ENCODE data around the gene GNPNAT1. TPM values are rescaled to one million over a fixed set of nuclear protein-coding genes. Genes with fewer than 3 reads are reported as not detected.

GNPNAT1 gene
- total and polyA plus RNA-seq, 2 experiments from 2014 or later = 44.4 to 68.7 TPM

- TF ChIP-seq ETS1 (IDR thresholded peaks at IDR 0.05) = no peak
- TF ChIP-seq CREB1 (CRISPR knock-in tag; IDR thresholded peaks at IDR 0.05; ENCODE audit: low read depth) = no peak
- no peak for TF ChIP-seq EZH2phosphoT487 (IDR thresholded peaks at IDR 0.05; ENCODE audit: unreplicated experiment)
- TF ChIP-seq REST (IDR thresholded peaks at IDR 0.05; ENCODE audit: unreplicated experiment) = no peak
- TF ChIP-seq CTCF (conservative IDR thresholded peaks at IDR 0.05; ENCODE audit: low read depth in 2 of 2) = no peak
- no peak for TF ChIP-seq NANOG (IDR thresholded peaks at IDR 0.05; ENCODE audit: borderline replicate concordance)
Measured at GRCh38 chr14:52833891-52834290, 42.5 kb upstream of the GNPNAT1 start (continued).

GRCh38 chr14:52829527-52830185 lies 38.2 kb upstream of the GNPNAT1 start:
- no peaks in the 10 kb centered on the region for H4K20me1 ChIP-seq (replicated peaks; ENCODE audit: insufficient read depth)
- H3K27me3 ChIP-seq (ENCODE audit: insufficient read depth) = no peaks in the 10 kb centered on the region
- Mint-ChIP-seq H3K9me3 (no peaks in the 10 kb centered on the region), H3K4me1 (peaks cover 34% of the 10 kb centered on the region), H3K4me3 (no peak overlapping the region), H3K36me3 (ENCODE audit: low read depth) (no peaks in the 10 kb centered on the region), H3K27ac (no peak overlapping the region), H3K27me3 (ENCODE audit: insufficient read depth, low read depth, poor library complexity) (peaks cover 3% of the 10 kb centered on the region)
- no peak overlapping the region for H3K27ac ChIP-seq (ENCODE audit: low read depth)
- peak overlapping the region; percentile 45; the same call in 1 of the 2 replicates for H2AFZ ChIP-seq
- no peaks in the 10 kb centered on the region for H3K79me2 ChIP-seq (replicated peaks; ENCODE audit: insufficient read depth)
- H3K9me2 ChIP-seq (ENCODE audit: insufficient read depth) = no peaks in the 10 kb centered on the region
- peaks cover 25% of the 10 kb centered on the region for H3K4me1 ChIP-seq (ENCODE audit: insufficient read depth)
- no peak for DNase-seq (ENCODE audit: low spot score)
- H3K36me3 ChIP-seq (ENCODE audit: insufficient read depth) = no peaks in the 10 kb centered on the region
- no peak overlapping the region for H3K4me2 ChIP-seq
- no peak overlapping the region for H3K4me3 ChIP-seq
- ATAC-seq = no peak
- no peaks in the 10 kb centered on the region for H3F3A ChIP-seq (replicated peaks; ENCODE audit: low read depth)
- TF ChIP-seq NANOG (IDR thresholded peaks at IDR 0.05; ENCODE audit: borderline replicate concordance) (no peak), EZH2phosphoT487 (IDR thresholded peaks at IDR 0.05; ENCODE audit: unreplicated experiment) (no peak), STAT1 (IDR thresholded peaks at IDR 0.05; ENCODE audit: unreplicated experiment) (no peak), EZH2 (IDR thresholded peaks at IDR 0.05; ENCODE audit: low read depth, unreplicated experiment) (no peak), POLR2AphosphoS5 (IDR thresholded peaks at IDR 0.05; ENCODE audit: low read depth) (no peak), ZNF462 (CRISPR knock-in tag; IDR thresholded peaks at IDR 0.05) (no peak), JUNB (IDR thresholded peaks at IDR 0.05; ENCODE audit: unreplicated experiment) (no peak)
